ENCODE results near the gene CAMK1G. TPM values are rescaled to one million over a fixed set of nuclear protein-coding genes. Genes with fewer than 3 reads are reported as not detected.

CAMK1G gene
- polyA plus RNA-seq, 1 donor (not counting 4 experiments of a cell fraction or from before 2014, with no cell fraction given) = not detected

DNA sequence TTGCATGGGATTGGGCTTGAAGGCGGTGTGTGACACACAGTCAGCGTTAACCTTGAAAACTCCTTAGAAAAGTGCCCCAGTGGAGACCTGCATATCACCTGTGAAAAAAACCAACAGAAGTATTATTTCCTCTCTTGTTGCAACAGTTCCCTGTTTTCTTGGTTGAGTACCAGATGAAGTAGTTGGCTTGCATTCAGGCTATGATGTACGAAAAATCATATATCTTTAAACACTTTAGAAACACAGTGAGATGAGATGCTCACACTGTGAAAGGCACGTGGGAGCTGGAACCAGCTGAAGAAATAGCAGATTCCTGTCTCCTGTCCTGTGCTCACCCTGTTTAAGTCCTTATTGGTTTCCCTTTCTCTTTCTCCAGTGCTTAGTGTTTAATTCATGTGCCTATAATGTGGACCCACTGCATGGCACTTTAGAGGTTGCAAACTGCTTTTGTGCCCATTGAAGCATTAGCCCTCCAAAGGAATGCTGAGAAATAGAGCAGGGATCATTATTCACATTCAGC, 2.8 kb downstream of the CAMK1G start:
- H4K20me1 ChIP-seq (ENCODE audit: control insufficient read depth, extremely low read depth, insufficient read depth, low read length) = no peaks in the 10 kb centered on the region
- peaks cover 23% of the 10 kb centered on the region for H3K4me1 ChIP-seq (ENCODE audit: control insufficient read depth, extremely low read depth, insufficient read depth, low read length)
- TF ChIP-seq, protein P1, sequence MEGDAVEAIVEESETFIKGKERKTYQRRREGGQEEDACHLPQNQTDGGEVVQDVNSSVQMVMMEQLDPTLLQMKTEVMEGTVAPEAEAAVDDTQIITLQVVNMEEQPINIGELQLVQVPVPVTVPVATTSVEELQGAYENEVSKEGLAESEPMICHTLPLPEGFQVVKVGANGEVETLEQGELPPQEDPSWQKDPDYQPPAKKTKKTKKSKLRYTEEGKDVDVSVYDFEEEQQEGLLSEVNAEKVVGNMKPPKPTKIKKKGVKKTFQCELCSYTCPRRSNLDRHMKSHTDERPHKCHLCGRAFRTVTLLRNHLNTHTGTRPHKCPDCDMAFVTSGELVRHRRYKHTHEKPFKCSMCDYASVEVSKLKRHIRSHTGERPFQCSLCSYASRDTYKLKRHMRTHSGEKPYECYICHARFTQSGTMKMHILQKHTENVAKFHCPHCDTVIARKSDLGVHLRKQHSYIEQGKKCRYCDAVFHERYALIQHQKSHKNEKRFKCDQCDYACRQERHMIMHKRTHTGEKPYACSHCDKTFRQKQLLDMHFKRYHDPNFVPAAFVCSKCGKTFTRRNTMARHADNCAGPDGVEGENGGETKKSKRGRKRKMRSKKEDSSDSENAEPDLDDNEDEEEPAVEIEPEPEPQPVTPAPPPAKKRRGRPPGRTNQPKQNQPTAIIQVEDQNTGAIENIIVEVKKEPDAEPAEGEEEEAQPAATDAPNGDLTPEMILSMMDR (optimal IDR thresholded peaks at IDR 0.05 in 1 of 3, IDR thresholded peaks at IDR 0.05 in 1 of 3, conservative IDR thresholded peaks at IDR 0.05 in 1 of 3; ENCODE audit: extremely low read depth in 1 of 3, insufficient read depth in 2 of 3, low read length in 3 of 3) = no peak
- no peak for TF ChIP-seq EZH2 (IDR thresholded peaks at IDR 0.05; ENCODE audit: low read length)
- peaks cover 22% of the 10 kb centered on the region for H3K27me3 ChIP-seq (ENCODE audit: control insufficient read depth, extremely low read depth, insufficient read depth, low read length)
- H3K79me2 ChIP-seq (ENCODE audit: control insufficient read depth, insufficient read depth, low read length) = no peaks in the 10 kb centered on the region
- peak; percentile 39 for FAIRE-seq
- H3K9me1 ChIP-seq (ENCODE audit: control insufficient read depth, extremely low read depth, insufficient read depth, low read length) = no peaks in the 10 kb centered on the region
- H3K9me3 ChIP-seq (ENCODE audit: control insufficient read depth, low read depth, low read length) = peaks cover 1% of the 10 kb centered on the region
- peak overlapping the region; percentile 78 for H3K4me2 ChIP-seq (ENCODE audit: control insufficient read depth, extremely low read depth, insufficient read depth, low read depth, low read length)
- dilution Hi-C loops (cut with MboI; ENCODE audit: extremely low pct_ligation_motif_present, low sequenced_read_pairs) = no loop called here
- no peak overlapping the region for H3K27ac ChIP-seq (ENCODE audit: control insufficient read depth, insufficient read depth, low read length)
- no peaks in the 10 kb centered on the region for H3K36me3 ChIP-seq (ENCODE audit: control insufficient read depth in 2 of 2, extremely low read depth in 1 of 2, insufficient read depth in 2 of 2, low read length in 2 of 2)
- DNase-seq (ENCODE audit: low read depth, low spot score) = no peak
- H3K4me3 ChIP-seq (ENCODE audit: control insufficient read depth in 2 of 3, extremely low read depth in 1 of 3, insufficient read depth in 2 of 3, low read depth in 1 of 3, low read length in 3 of 3) = no peak overlapping the region
- no peak overlapping the region for H3K9ac ChIP-seq (ENCODE audit: control insufficient read depth, extremely low read depth, insufficient read depth, low read length)
- no peak overlapping the region for H2AFZ ChIP-seq (ENCODE audit: control insufficient read depth, low read length)

DNA sequence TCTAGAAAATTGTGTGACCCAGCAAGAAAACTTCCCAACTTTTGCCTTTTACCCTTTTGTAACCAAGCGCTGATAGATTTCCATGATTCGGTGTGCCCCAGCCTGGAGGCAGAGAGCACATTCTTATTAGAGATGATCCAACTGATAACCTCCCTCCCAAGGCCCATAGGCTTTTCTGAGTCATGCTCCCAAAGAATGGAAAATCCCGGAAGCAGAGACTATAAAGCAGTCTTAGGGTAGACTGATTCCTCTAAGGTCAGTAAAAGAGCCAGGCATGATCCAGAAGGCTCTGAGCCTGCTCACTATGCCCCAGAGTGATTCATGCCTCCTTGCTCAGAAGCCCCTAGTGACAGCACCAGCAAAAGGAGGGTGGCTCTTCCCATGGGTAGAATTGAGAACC, 4.3 kb downstream of the CAMK1G start:
- Histone ChIP-seq H3K4me1 (ENCODE audit: control insufficient read depth, extremely low read depth, insufficient read depth, low read length) (peaks cover 23% of the 10 kb centered on the region), H3K27me3 (ENCODE audit: control insufficient read depth, extremely low read depth, insufficient read depth, low read length) (peaks cover 29% of the 10 kb centered on the region), H3K27ac (ENCODE audit: control insufficient read depth, insufficient read depth, low read length) (no peak overlapping the region), H3K4me3 (ENCODE audit: control insufficient read depth in 2 of 3, extremely low read depth in 1 of 3, insufficient read depth in 2 of 3, low read depth in 1 of 3, low read length in 3 of 3) (no peak overlapping the region), H4K20me1 (ENCODE audit: control insufficient read depth, extremely low read depth, insufficient read depth, low read length) (no peaks in the 10 kb centered on the region), H3K9me1 (ENCODE audit: control insufficient read depth, extremely low read depth, insufficient read depth, low read length) (no peaks in the 10 kb centered on the region), H3K9ac (ENCODE audit: control insufficient read depth, extremely low read depth, insufficient read depth, low read length) (no peak overlapping the region), H3K79me2 (ENCODE audit: control insufficient read depth, insufficient read depth, low read length) (no peaks in the 10 kb centered on the region), H2AFZ (ENCODE audit: control insufficient read depth, low read length) (no peak overlapping the region), H3K9me3 (ENCODE audit: control insufficient read depth, low read depth, low read length) (peaks cover 1% of the 10 kb centered on the region), H3K36me3 (ENCODE audit: control insufficient read depth in 2 of 2, extremely low read depth in 1 of 2, insufficient read depth in 2 of 2, low read length in 2 of 2) (no peaks in the 10 kb centered on the region), H3K4me2 (ENCODE audit: control insufficient read depth, extremely low read depth, insufficient read depth, low read depth, low read length) (peak overlapping the region; percentile 20)
- TF ChIP-seq EZH2 (IDR thresholded peaks at IDR 0.05; ENCODE audit: low read length) = no peak
- TF ChIP-seq, protein P1 (optimal IDR thresholded peaks at IDR 0.05 in 1 of 3, IDR thresholded peaks at IDR 0.05 in 1 of 3, conservative IDR thresholded peaks at IDR 0.05 in 1 of 3; ENCODE audit: extremely low read depth in 1 of 3, insufficient read depth in 2 of 3, low read length in 3 of 3) = no peak
- FAIRE-seq (peak; percentile 90), DNase-seq (ENCODE audit: low read depth, low spot score) (no peak)
- dilution Hi-C loops (cut with MboI; ENCODE audit: extremely low pct_ligation_motif_present, low sequenced_read_pairs) = no loop called here
